Fibroblast of mammary gland (primary cell): Measurements from ENCODE around the gene NIN.

Source experiments
- DNase-seq: peaks from one replicate; pipeline ENCODE4 v3.0.0-alpha.2; 2010; ENCODE audit warnings: low read depth
- H3K4me3 ChIP-seq: 2 replicates; pipeline ENCODE4 v1.5.1; 2011; ENCODE audit warnings: low read depth, mild to moderate bottlenecking, low read length, moderate library complexity; ENCODE audit not compliant: control insufficient read depth
- CTCF ChIP-seq: conservative IDR thresholded peaks from 2 replicates; pipeline ENCODE4 v1.5.1; 2011; ENCODE audit warnings: low read depth, low read length, inconsistent platforms; ENCODE audit not compliant: control insufficient read depth, insufficient read depth

Gene NIN

DNA sequence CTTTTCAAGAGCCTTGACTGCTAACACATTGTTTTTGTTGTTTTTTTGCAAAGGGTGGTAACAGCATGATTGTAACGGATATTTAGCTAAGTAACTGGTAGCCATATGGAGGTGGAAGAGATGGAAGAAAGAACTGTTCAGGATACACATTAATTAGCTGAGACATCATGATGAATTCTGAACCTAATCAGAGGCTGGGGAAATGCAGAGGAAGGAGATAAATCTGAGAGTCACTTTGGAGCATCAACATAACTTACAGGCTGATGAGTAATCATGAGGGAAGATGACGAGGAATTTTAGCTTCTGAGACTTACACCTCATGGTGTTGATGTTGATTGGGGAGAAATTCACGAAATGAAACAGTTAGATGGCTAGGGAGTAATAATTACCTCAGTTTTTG lies 62.3 kb downstream of the NIN start:
- DNase-seq, result peak; percentile 75
- H3K4me3 ChIP-seq, result no peak overlapping the region
- TF ChIP-seq CTCF, result no peak

- H3K4me3 ChIP-seq, result no peak overlapping the region
- no peak for TF ChIP-seq CTCF
- peak; percentile 57 for DNase-seq
These were observed 64.5 kb downstream of the NIN start for GRCh38 chr14:50766338-50766886.

DNA sequence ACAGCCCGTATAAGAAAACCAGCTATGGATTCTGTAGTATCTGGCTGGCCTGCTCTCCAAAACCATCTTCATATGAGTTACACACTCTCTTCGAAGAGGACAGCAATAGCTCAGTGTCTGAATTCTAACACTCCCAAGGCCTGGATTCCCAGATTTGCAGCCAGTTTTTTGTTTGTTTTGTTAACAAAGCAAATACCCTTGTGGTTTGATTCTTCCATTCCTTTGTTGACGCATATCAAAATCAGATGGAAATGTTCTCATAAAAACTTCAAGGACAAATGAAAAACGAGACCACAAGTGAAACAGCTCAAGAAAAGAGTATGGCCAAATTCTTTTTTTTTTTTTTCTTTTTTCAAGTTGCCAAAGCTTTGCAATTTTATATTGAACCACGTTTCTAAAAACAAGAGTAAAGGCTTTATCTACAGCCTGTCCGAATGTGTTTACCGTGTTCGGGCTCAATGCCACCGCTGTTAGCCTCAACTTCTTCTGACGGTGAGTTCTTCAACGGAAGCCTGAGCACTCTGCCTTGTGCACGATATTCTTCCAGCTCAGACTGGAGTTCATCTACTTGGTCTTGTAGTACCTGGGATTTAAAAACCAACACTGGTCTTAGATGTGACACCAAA lies 67.5 kb downstream of the NIN start:
- peak; percentile 97 for DNase-seq
- no peak for TF ChIP-seq CTCF
- H3K4me3 ChIP-seq, result no peak overlapping the region

GRCh38 chr14:50762931-50763300 lies 68.0 kb downstream of the NIN start:
- no peak for TF ChIP-seq CTCF
- no peak overlapping the region for H3K4me3 ChIP-seq
- no peak for DNase-seq

- no peak for TF ChIP-seq CTCF
- peak; percentile 97 for DNase-seq
- no peak overlapping the region for H3K4me3 ChIP-seq
These were observed 68.7 kb downstream of the NIN start for GRCh38 chr14:50762001-50762930.

DNA sequence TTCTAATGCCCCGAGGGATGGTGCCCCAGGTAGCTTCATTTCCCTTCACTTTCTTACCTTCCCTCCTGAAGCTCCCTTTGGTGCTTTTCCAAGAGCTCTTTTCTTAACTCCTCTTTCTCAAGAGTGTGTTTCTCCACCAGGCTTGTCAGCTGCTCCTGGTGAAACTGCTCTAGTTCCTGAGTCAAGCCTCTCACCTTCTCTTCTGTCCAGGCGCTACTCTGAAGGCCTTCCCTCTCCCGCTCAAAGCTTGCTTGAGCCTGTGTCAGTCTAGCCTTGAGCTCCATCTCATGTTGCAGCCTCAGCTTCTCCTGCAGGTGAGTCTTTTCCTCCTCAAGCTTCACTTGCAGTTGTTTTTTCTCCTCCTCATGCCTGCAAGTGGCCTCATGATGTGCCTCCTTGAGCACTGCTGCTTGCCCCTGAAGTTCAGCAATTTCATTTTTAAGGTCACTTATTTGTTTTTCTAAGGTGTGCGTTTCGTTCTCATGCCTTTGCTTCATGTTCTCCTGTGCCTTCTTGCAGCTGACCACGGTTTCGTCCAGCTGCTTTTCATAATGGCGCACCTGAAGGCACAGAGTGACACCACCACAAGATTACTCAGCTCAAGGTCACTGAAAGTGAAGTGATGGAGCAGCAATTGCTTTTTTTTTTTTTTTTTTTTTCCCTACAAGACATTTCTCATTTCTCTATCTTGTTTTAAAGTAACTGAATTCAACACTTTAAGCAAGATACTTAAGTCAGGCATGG lies 71.0 kb downstream of the NIN start:
- no peak for TF ChIP-seq CTCF
- H3K4me3 ChIP-seq, result no peak overlapping the region
- DNase-seq, result no peak
